SK-N-SH treated with all-trans-retinoic acid at 6 μM for 48 hours (cell line): ENCODE data around the gene JAKMIP1.

Experiments used
- ATAC-seq: fragments of 200-7000 bp; cut with Tn5 transposase; 3 replicates; pipeline ENCODE4 v1.9.1; 2020; ENCODE audit warnings: mild to moderate bottlenecking, moderate library complexity
- ARNTL ChIP-seq: fragments of 450-650 bp; formaldehyde crosslinking; IDR thresholded peaks from 2 replicates; pipeline ENCODE4 v1.5.0; 2020; ENCODE audit warnings: low read depth, mild to moderate bottlenecking, moderate library complexity, borderline replicate concordance
- CREB5 ChIP-seq: fragments of 250-450 bp; sonication (Bioruptor Pico); IDR thresholded peaks from 2 replicates; pipeline ENCODE4 v1.5.1; 2020; ENCODE audit warnings: low read depth, mild to moderate bottlenecking, moderate library complexity
- CSDC2 ChIP-seq: fragments of 250-450 bp; sonication (Bioruptor Pico); IDR thresholded peaks from 2 replicates; pipeline ENCODE4 v1.5.0; 2020; ENCODE audit warnings: mild to moderate bottlenecking, moderate library complexity
- CSRNP3 ChIP-seq: fragments of 250-450 bp; sonication (Bioruptor Pico); IDR thresholded peaks from 2 replicates; pipeline ENCODE4 v1.5.1; 2021; ENCODE audit warnings: mild to moderate bottlenecking, moderate library complexity
- ESRRG ChIP-seq: fragments of 250-450 bp; sonication (Bioruptor Pico); IDR thresholded peaks from 2 replicates; pipeline ENCODE4 v1.6.1; 2021; ENCODE audit warnings: mild to moderate bottlenecking
- GLIS3 ChIP-seq: fragments of 250-450 bp; sonication (Bioruptor Pico); IDR thresholded peaks from 2 replicates; pipeline ENCODE4 v1.5.0; 2020; ENCODE audit warnings: mild to moderate bottlenecking, moderate library complexity
- OSR1 ChIP-seq: fragments of 250-450 bp; sonication (Bioruptor Pico); IDR thresholded peaks from 2 replicates; pipeline ENCODE4 v1.8.0; 2022; ENCODE audit warnings: moderate library complexity, mild to moderate bottlenecking, inconsistent platforms
- POU6F1 ChIP-seq: fragments of 250-450 bp; sonication (Bioruptor Pico); IDR thresholded peaks from 2 replicates; pipeline ENCODE4 v1.8.0; 2021; ENCODE audit warnings: low read depth, mild to moderate bottlenecking, moderate library complexity, borderline replicate concordance
- PPARA ChIP-seq: fragments of 250-450 bp; sonication (Bioruptor Pico); IDR thresholded peaks from 2 replicates; pipeline ENCODE4 v1.5.0; 2020; ENCODE audit warnings: mild to moderate bottlenecking, borderline replicate concordance
- RARB ChIP-seq: fragments of 250-450 bp; sonication (Bioruptor Pico); IDR thresholded peaks from 2 replicates; pipeline ENCODE4 v1.8.0; 2021; ENCODE audit warnings: mild to moderate bottlenecking, moderate library complexity
- SNAI2 ChIP-seq: fragments of 250-450 bp; sonication (Bioruptor Pico); IDR thresholded peaks from 2 replicates; pipeline ENCODE4 v1.5.0; 2020; ENCODE audit warnings: mild to moderate bottlenecking, moderate library complexity
- ZC3H10 ChIP-seq: fragments of 250-450 bp; sonication (Bioruptor Pico); IDR thresholded peaks from 2 replicates; pipeline ENCODE4 v1.5.1; 2021; ENCODE audit warnings: mild to moderate bottlenecking, moderate library complexity
- ZFP3 ChIP-seq: fragments of 250-450 bp; sonication (Bioruptor Pico); IDR thresholded peaks from 2 replicates; pipeline ENCODE4 v1.5.0; 2020; ENCODE audit warnings: mild to moderate bottlenecking, moderate library complexity
- ZFP30 ChIP-seq: fragments of 450-650 bp; formaldehyde crosslinking; IDR thresholded peaks from 2 replicates; pipeline ENCODE4 v1.5.0; 2022; ENCODE audit warnings: mild to moderate bottlenecking, moderate library complexity
- ZNF565 ChIP-seq: fragments of 450-650 bp; formaldehyde crosslinking; conservative IDR thresholded peaks from 2 replicates; pipeline ENCODE4 v1.5.0; 2020; ENCODE audit warnings: low read depth, mild to moderate bottlenecking, moderate library complexity
- ZNF8 ChIP-seq: fragments of 450-650 bp; formaldehyde crosslinking; IDR thresholded peaks from 2 replicates; pipeline ENCODE4 v1.5.0; 2020; ENCODE audit warnings: mild to moderate bottlenecking, moderate library complexity
- TF ChIP-seq, protein P1 (sequence below): fragments of 250-450 bp; sonication (Bioruptor Pico); IDR thresholded peaks from 2 replicates; pipeline ENCODE4 v1.8.0; 2020; ENCODE audit warnings: mild to moderate bottlenecking, moderate library complexity, borderline replicate concordance
- TF ChIP-seq, protein P2 (sequence below): fragments of 250-450 bp; sonication (Bioruptor Pico); IDR thresholded peaks from 2 replicates; pipeline ENCODE4 v1.5.0; 2020; ENCODE audit warnings: mild to moderate bottlenecking, moderate library complexity

Gene JAKMIP1

DNA sequence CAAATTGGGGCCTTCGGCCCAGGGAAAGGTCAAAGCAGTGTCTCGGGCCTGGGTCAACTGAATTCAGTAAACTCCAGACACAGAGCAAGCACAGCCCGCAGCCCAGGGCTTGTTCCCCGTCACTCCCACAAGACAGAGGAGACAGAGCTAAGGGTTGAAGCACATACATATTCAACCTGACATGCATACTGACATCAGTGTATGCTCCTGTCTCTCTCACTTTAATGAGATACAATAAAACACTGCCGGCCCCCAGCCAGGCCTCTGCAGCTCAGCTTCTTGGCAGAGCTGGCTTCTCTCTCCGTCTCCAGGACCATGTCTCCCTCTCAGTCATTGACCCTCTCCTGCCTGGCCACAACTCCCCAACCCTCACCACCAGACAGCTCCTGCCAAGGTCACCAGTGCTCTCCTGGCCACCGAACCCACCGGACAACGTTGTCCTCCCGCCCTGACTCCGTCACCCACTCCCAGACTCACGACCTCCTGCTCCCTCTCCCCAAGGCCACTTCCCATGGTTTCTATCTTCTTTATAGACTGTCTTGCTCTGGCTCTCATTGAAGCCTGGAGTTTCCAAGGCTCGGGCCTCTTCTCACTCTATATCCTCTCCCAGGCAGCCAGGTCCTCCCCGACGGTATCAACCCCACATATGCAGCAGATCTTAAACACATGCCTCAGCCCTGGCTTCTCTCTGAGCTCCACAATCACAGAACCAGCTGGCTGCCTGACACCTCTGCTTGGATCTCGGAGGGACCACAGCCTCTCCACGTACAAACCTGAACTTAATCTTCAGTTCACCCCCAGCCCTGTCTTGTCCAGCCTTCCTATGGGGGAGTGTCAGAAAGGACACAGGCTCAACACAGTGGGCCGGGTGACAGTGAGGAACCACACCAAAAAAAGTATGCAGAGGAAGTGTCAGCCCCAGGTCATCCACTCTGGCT is 114.4 kb downstream of the JAKMIP1 start (continued):
- TF ChIP-seq POU6F1 (CRISPR knock-in tag) (no peak), ESRRG (no peak)
- TF ChIP-seq, all 23 proteins: peak for 0

- ATAC-seq: no peak
- TF ChIP-seq OSR1 (CRISPR knock-in tag) (no peak), ARNTL (CRISPR knock-in tag) (no peak), PPARA (no peak), CSRNP3 (CRISPR knock-in tag) (no peak), ZNF565 (CRISPR knock-in tag) (no peak), POU6F1 (CRISPR knock-in tag) (no peak), GLIS3 (no peak), CREB5 (no peak), ZNF8 (CRISPR knock-in tag) (no peak), ZFP30 (no peak), CSDC2 (CRISPR knock-in tag) (no peak)
- TF ChIP-seq, protein P1, sequence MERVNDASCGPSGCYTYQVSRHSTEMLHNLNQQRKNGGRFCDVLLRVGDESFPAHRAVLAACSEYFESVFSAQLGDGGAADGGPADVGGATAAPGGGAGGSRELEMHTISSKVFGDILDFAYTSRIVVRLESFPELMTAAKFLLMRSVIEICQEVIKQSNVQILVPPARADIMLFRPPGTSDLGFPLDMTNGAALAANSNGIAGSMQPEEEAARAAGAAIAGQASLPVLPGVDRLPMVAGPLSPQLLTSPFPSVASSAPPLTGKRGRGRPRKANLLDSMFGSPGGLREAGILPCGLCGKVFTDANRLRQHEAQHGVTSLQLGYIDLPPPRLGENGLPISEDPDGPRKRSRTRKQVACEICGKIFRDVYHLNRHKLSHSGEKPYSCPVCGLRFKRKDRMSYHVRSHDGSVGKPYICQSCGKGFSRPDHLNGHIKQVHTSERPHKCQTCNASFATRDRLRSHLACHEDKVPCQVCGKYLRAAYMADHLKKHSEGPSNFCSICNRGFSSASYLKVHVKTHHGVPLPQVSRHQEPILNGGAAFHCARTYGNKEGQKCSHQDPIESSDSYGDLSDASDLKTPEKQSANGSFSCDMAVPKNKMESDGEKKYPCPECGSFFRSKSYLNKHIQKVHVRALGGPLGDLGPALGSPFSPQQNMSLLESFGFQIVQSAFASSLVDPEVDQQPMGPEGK (CRISPR knock-in tag): no peak
- TF ChIP-seq, protein P2, sequence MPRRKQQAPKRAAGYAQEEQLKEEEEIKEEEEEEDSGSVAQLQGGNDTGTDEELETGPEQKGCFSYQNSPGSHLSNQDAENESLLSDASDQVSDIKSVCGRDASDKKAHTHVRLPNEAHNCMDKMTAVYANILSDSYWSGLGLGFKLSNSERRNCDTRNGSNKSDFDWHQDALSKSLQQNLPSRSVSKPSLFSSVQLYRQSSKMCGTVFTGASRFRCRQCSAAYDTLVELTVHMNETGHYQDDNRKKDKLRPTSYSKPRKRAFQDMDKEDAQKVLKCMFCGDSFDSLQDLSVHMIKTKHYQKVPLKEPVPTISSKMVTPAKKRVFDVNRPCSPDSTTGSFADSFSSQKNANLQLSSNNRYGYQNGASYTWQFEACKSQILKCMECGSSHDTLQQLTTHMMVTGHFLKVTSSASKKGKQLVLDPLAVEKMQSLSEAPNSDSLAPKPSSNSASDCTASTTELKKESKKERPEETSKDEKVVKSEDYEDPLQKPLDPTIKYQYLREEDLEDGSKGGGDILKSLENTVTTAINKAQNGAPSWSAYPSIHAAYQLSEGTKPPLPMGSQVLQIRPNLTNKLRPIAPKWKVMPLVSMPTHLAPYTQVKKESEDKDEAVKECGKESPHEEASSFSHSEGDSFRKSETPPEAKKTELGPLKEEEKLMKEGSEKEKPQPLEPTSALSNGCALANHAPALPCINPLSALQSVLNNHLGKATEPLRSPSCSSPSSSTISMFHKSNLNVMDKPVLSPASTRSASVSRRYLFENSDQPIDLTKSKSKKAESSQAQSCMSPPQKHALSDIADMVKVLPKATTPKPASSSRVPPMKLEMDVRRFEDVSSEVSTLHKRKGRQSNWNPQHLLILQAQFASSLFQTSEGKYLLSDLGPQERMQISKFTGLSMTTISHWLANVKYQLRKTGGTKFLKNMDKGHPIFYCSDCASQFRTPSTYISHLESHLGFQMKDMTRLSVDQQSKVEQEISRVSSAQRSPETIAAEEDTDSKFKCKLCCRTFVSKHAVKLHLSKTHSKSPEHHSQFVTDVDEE (CRISPR knock-in tag): no peak
Measured at GRCh38 chr4:6085028-6085690, 115.2 kb downstream of the JAKMIP1 start.

GRCh38 chr4:6079965-6080364 is 120.4 kb downstream of the JAKMIP1 start:
- ATAC-seq: no peak
- TF ChIP-seq, protein P2 (CRISPR knock-in tag): no peak
- TF ChIP-seq CREB5 (no peak), ZFP30 (no peak), ARNTL (CRISPR knock-in tag) (no peak), ZFP3 (CRISPR knock-in tag) (no peak), CSDC2 (CRISPR knock-in tag) (no peak), SNAI2 (no peak), ZC3H10 (CRISPR knock-in tag) (no peak), RARB (CRISPR knock-in tag) (no peak), OSR1 (CRISPR knock-in tag) (no peak)
